ENCODE measurements around the gene JAKMIP3.

The JAKMIP3 gene

DNA sequence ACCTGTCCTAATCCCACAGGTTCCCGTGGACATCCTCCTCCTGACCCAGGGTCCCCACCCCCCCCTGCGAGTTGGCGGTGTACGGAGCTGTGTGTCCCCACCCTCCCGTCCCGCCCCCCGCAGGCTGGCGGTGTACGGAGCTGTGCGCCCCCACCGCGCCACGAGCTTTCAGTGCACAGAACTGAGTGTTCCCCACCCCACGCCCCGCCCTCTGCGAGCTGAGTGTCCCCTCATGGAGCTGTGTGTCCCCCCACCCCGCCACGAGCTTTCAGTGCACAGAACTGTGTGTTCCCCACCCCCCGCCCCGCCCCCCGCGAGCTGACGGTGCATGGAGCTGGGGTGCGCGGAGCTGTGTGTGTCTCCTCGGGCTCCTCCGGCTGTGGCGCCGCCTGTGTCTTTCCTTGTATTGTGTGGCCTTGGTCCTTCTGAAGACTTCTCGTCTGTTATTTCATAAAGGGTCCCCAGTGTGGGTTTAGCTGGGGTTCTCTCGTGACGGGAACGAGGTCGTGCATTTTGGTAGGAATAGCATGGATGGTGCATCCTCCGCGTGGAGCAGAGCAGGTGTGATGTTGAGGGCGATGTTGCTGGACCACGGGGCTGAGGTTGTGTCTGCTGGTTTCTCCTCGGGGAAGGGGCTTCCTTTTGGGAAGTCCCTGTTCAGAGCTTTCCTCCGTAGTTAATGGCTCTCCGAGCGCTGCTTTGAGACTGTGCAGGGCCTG, 18.0 kb upstream of the JAKMIP3 start:
- Histone ChIP-seq H3K27ac (ENCODE audit: extremely low read depth, low read depth, low read length) (no peak overlapping the region), H3K4me3 (ENCODE audit: low read depth, low read length) (no peak overlapping the region), H3K36me3 (ENCODE audit: control insufficient read depth in 2 of 2, insufficient read depth in 1 of 2, low read length in 2 of 2) (no peaks in the 10 kb centered on the region), H3K4me1 (ENCODE audit: control insufficient read depth, insufficient read depth, low read length) (no peaks in the 10 kb centered on the region), H3K9me3 (ENCODE audit: control insufficient read depth, insufficient read depth, low read depth, low read length) (no peaks in the 10 kb centered on the region)
- TF ChIP-seq ZNF830 (tag by site-specific recombination; IDR thresholded peaks at IDR 0.05; ENCODE audit: low read depth) (no peak), ZSCAN23 (tag by site-specific recombination; IDR thresholded peaks at IDR 0.05) (no peak), SALL2 (tag by site-specific recombination; IDR thresholded peaks at IDR 0.05; ENCODE audit: borderline replicate concordance) (no peak), ZFP69B (tag by site-specific recombination; IDR thresholded peaks at IDR 0.05) (no peak), ZNF148 (tag by site-specific recombination; IDR thresholded peaks at IDR 0.05; ENCODE audit: borderline replicate concordance) (no peak), ZNF837 (tag by site-specific recombination; IDR thresholded peaks at IDR 0.05) (no peak), ZNF2 (tag by site-specific recombination; IDR thresholded peaks at IDR 0.05) (no peak)
- ChIA-PET CTCF (interaction anchor here (0.6 to 1.5 kb wide), 2 partner anchors 25 to 48 kb away, joined by 3 to 4 read pairs; no protein-coding TSS in a partner anchor), POLR2A (no interaction called here)

DNA sequence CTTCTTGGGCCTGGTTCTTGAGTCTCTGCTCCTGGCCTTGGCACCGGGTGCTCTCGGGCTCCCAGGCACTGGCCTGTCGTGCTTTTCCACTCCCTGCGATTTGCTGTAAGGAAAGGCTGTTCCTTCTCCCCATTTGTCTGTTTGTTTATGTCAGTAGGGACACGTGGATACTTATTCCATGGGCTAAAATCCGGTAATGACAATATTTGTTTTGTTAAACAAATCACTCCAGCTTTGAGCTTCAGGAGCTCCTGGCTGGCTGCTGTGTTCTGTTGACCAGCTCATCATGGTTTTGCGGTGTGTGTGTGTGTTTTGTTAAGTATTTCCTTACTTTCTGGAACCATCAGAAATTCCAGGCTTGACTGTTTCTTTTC, 17.5 kb upstream of the JAKMIP3 start:
- no peaks in the 10 kb centered on the region for H3K36me3 ChIP-seq (ENCODE audit: control insufficient read depth in 2 of 2, insufficient read depth in 1 of 2, low read length in 2 of 2)
- ChIA-PET POLR2A (no interaction called here), CTCF (interaction anchor here (1.5 kb wide), 1 partner anchor 25 kb away, joined by 4 read pairs; no protein-coding TSS in a partner anchor)
- no peak overlapping the region for H3K27ac ChIP-seq (ENCODE audit: extremely low read depth, low read depth, low read length)
- no peaks in the 10 kb centered on the region for H3K4me1 ChIP-seq (ENCODE audit: control insufficient read depth, insufficient read depth, low read length)
- no peaks in the 10 kb centered on the region for H3K9me3 ChIP-seq (ENCODE audit: control insufficient read depth, insufficient read depth, low read depth, low read length)
- H3K4me3 ChIP-seq (ENCODE audit: low read depth, low read length), result no peak overlapping the region
- no peak for TF ChIP-seq ZNF280C (tag by site-specific recombination; IDR thresholded peaks at IDR 0.05)
- no peak for TF ChIP-seq ZNF510 (tag by site-specific recombination; IDR thresholded peaks at IDR 0.05; ENCODE audit: insufficient replicate concordance)
- no peak for TF ChIP-seq ZNF513 (tag by site-specific recombination; IDR thresholded peaks at IDR 0.05)
- no peak for TF ChIP-seq ZNF169 (tag by site-specific recombination; IDR thresholded peaks at IDR 0.05)
- TF ChIP-seq, protein P1, sequence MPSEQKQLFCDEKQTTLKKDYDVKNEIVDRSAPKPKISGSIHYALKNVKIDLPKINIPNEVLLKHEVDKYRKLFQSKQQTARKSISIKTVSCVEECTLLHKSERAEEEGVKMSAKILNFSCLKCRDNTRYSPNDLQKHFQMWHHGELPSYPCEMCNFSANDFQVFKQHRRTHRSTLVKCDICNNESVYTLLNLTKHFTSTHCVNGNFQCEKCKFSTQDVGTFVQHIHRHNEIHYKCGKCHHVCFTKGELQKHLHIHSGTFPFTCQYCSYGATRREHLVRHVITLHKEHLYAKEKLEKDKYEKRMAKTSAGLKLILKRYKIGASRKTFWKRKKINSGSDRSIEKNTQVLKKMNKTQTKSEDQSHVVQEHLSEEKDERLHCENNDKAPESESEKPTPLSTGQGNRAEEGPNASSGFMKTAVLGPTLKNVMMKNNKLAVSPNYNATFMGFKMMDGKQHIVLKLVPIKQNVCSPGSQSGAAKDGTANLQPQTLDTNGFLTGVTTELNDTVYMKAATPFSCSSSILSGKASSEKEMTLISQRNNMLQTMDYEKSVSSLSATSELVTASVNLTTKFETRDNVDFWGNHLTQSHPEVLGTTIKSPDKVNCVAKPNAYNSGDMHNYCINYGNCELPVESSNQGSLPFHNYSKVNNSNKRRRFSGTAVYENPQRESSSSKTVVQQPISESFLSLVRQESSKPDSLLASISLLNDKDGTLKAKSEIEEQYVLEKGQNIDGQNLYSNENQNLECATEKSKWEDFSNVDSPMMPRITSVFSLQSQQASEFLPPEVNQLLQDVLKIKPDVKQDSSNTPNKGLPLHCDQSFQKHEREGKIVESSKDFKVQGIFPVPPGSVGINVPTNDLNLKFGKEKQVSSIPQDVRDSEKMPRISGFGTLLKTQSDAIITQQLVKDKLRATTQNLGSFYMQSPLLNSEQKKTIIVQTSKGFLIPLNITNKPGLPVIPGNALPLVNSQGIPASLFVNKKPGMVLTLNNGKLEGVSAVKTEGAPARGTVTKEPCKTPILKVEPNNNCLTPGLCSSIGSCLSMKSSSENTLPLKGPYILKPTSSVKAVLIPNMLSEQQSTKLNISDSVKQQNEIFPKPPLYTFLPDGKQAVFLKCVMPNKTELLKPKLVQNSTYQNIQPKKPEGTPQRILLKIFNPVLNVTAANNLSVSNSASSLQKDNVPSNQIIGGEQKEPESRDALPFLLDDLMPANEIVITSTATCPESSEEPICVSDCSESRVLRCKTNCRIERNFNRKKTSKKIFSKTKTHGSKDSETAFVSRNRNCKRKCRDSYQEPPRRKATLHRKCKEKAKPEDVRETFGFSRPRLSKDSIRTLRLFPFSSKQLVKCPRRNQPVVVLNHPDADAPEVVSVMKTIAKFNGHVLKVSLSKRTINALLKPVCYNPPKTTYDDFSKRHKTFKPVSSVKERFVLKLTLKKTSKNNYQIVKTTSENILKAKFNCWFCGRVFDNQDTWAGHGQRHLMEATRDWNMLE (tag by site-specific recombination; conservative IDR thresholded peaks at IDR 0.05; ENCODE audit: low read depth), result no peak
- TF ChIP-seq ZNF16 (tag by site-specific recombination; IDR thresholded peaks at IDR 0.05; ENCODE audit: low read depth), result no peak
- TF ChIP-seq ZNF48 (tag by site-specific recombination; IDR thresholded peaks at IDR 0.05), result no peak
- TF ChIP-seq ZNF514 (tag by site-specific recombination; IDR thresholded peaks at IDR 0.05), result no peak
- TF ChIP-seq PRDM6 (tag by site-specific recombination; IDR thresholded peaks at IDR 0.05), result no peak
- no peak for TF ChIP-seq ZNF10 (tag by site-specific recombination; IDR thresholded peaks at IDR 0.05)
- TF ChIP-seq ZEB2 (tag by site-specific recombination; IDR thresholded peaks at IDR 0.05), result no peak
- no peak for TF ChIP-seq ZFHX2 (tag by site-specific recombination; conservative IDR thresholded peaks at IDR 0.05)
- TF ChIP-seq ZNF837 (tag by site-specific recombination; IDR thresholded peaks at IDR 0.05), result no peak
- no peak for TF ChIP-seq ZNF791 (tag by site-specific recombination; IDR thresholded peaks at IDR 0.05)

Measured in HEK293 (cell line).